HepG2 (cell line): ENCODE results near the gene ERRFI1. TPM values are rescaled to one million over a fixed set of nuclear protein-coding genes. Genes with fewer than 3 reads are reported as not detected.

Experiments
- ZMYM2 ChIP-seq: sonication (generic); formaldehyde crosslinking; IDR thresholded peaks from 2 replicates; pipeline ENCODE4 v1.8.0; 2022; ENCODE audit warnings: mild to moderate bottlenecking, missing genetic modification reagents
- ZNF619 ChIP-seq: sonication (generic); formaldehyde crosslinking; IDR thresholded peaks from 2 replicates; pipeline ENCODE4 v1.4.0; 2020; ENCODE audit warnings: mild to moderate bottlenecking, missing genetic modification reagents
- polyA plus RNA-seq, 8 experiments: library from polyadenylated mRNA; depleted of rRNA in 3 of 8; stranded (reverse) in 7 of 8; unstranded in 1 of 8; fragments of >200 nt; fragmentation: Illumina TruSeq in 4 of 8; extraction: Trizol in 4 of 8; gene quantifications; 2 replicates each; pipeline versions ENCODE4 v1.2.1 to v1.2.3, GENCODE V29; 2011 to 2016; ENCODE audit warnings: low read depth in 4 of 8, missing spikeins in 1 of 8, mixed read lengths in 1 of 8; ENCODE audit not compliant: insufficient read depth in 1 of 8
- total RNA-seq, 5 experiments: library from RNA; depleted of rRNA; stranded (reverse); fragments of >200 nt; fragmentation: Illumina TruSeq; extraction: Trizol; gene quantifications; 2 replicates each; pipeline ENCODE4 v1.2.3, GENCODE V29; 2016; ENCODE audit warnings: low read depth in 1 of 5
- TF ChIP-seq, protein P1 (sequence below), 2 experiments: fragments of 450-650 bp in 1 of 2; sonication (generic) in 1 of 2; formaldehyde crosslinking in 1 of 2; IDR thresholded peaks; 2 replicates each; pipeline versions ENCODE4 v1.6.1 to v1.8.0; 2016 to 2022; ENCODE audit warnings: antibody characterized with exemption in 1 of 2, mild to moderate bottlenecking in 1 of 2, missing genetic modification reagents in 1 of 2
- TF ChIP-seq, protein P2 (sequence below): sonication (generic); formaldehyde crosslinking; IDR thresholded peaks from 2 replicates; pipeline ENCODE4 v1.4.0; 2020; ENCODE audit warnings: mild to moderate bottlenecking, missing genetic modification reagents, borderline replicate concordance

The ERRFI1 gene
- total and polyA plus RNA-seq, 2 of the 13 experiments (the other 11 are each of a cell fraction or from before 2014, with no cell fraction given) = 84.4 to 753 TPM

DNA sequence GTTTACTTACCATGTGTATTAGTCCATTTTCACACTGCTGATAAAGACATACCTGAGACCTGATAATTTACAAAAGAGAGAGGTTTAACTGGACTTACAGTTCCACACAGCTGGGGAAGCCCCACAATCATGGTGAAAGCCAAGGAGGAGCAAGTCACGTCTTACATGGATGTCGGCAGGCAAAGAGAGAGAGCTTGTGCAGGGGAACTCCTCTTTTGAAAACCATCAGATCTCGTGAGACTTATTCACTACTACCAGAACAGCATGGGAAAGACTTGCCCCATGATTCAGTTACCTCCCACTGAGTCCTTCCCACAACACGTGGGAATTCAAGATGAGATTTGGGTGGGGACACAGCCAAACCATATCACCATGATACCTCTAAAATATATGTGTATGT is 39.3 kb upstream of the ERRFI1 start (continued):
- TF ChIP-seq, protein P1, sequence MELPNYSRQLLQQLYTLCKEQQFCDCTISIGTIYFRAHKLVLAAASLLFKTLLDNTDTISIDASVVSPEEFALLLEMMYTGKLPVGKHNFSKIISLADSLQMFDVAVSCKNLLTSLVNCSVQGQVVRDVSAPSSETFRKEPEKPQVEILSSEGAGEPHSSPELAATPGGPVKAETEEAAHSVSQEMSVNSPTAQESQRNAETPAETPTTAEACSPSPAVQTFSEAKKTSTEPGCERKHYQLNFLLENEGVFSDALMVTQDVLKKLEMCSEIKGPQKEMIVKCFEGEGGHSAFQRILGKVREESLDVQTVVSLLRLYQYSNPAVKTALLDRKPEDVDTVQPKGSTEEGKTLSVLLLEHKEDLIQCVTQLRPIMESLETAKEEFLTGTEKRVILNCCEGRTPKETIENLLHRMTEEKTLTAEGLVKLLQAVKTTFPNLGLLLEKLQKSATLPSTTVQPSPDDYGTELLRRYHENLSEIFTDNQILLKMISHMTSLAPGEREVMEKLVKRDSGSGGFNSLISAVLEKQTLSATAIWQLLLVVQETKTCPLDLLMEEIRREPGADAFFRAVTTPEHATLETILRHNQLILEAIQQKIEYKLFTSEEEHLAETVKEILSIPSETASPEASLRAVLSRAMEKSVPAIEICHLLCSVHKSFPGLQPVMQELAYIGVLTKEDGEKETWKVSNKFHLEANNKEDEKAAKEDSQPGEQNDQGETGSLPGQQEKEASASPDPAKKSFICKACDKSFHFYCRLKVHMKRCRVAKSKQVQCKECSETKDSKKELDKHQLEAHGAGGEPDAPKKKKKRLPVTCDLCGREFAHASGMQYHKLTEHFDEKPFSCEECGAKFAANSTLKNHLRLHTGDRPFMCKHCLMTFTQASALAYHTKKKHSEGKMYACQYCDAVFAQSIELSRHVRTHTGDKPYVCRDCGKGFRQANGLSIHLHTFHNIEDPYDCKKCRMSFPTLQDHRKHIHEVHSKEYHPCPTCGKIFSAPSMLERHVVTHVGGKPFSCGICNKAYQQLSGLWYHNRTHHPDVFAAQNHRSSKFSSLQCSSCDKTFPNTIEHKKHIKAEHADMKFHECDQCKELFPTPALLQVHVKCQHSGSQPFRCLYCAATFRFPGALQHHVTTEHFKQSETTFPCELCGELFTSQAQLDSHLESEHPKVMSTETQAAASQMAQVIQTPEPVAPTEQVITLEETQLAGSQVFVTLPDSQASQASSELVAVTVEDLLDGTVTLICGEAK (IDR thresholded peaks at IDR 0.05) = no peak
- TF ChIP-seq, protein P1 (CRISPR knock-in tag; IDR thresholded peaks at IDR 0.05) = no peak
- TF ChIP-seq ZMYM2 (CRISPR knock-in tag) (no peak), ZNF619 (CRISPR knock-in tag) (no peak)
- TF ChIP-seq, protein P2, sequence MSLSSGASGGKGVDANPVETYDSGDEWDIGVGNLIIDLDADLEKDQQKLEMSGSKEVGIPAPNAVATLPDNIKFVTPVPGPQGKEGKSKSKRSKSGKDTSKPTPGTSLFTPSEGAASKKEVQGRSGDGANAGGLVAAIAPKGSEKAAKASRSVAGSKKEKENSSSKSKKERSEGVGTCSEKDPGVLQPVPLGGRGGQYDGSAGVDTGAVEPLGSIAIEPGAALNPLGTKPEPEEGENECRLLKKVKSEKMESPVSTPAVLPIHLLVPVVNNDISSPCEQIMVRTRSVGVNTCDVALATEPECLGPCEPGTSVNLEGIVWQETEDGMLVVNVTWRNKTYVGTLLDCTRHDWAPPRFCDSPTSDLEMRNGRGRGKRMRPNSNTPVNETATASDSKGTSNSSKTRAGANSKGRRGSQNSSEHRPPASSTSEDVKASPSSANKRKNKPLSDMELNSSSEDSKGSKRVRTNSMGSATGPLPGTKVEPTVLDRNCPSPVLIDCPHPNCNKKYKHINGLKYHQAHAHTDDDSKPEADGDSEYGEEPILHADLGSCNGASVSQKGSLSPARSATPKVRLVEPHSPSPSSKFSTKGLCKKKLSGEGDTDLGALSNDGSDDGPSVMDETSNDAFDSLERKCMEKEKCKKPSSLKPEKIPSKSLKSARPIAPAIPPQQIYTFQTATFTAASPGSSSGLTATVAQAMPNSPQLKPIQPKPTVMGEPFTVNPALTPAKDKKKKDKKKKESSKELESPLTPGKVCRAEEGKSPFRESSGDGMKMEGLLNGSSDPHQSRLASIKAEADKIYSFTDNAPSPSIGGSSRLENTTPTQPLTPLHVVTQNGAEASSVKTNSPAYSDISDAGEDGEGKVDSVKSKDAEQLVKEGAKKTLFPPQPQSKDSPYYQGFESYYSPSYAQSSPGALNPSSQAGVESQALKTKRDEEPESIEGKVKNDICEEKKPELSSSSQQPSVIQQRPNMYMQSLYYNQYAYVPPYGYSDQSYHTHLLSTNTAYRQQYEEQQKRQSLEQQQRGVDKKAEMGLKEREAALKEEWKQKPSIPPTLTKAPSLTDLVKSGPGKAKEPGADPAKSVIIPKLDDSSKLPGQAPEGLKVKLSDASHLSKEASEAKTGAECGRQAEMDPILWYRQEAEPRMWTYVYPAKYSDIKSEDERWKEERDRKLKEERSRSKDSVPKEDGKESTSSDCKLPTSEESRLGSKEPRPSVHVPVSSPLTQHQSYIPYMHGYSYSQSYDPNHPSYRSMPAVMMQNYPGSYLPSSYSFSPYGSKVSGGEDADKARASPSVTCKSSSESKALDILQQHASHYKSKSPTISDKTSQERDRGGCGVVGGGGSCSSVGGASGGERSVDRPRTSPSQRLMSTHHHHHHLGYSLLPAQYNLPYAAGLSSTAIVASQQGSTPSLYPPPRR = no peak
- TF ChIP-seq, all 625 proteins: peak for 0
